Gastrocnemius medialis (tissue), 4 donors: ENCODE data around the gene DPAGT1. TPM values are rescaled to one million over a fixed set of nuclear protein-coding genes. Genes with fewer than 3 reads are reported as not detected.

ENCODE experiments used
- ATAC-seq, 2 donors: fragments of 150-250 bp; one replicate each; pipeline ENCODE4 v1.9.1; 2016
- DNase-seq, 2 donors: peaks; one replicate each; pipeline ENCODE4 v3.0.0-alpha.2; 2019
- H3K27ac ChIP-seq, 4 donors: fragments of 200-600 bp; sonication (generic); 1 replicate in 1 of 4; 2 replicates in 3 of 4; pipeline ENCODE4 v1.5.1; 2016 to 2018; ENCODE audit warnings: mild to moderate bottlenecking in 2 of 4, moderate library complexity in 1 of 4
- H3K27me3 ChIP-seq, 3 donors: fragments of 200-600 bp; sonication (generic) in 2 of 3; 1 replicate in 1 of 3; 2 replicates in 2 of 3; pipeline versions ENCODE4 v1.5.1 to v1.6.0; 2016 to 2019; ENCODE audit warnings: mild to moderate bottlenecking in 1 of 3, moderate library complexity in 1 of 3
- H3K36me3 ChIP-seq, 2 donors: fragments of 200-600 bp; sonication (generic) in 1 of 2; one replicate each; pipeline ENCODE4 v1.5.1; 2017 to 2018
- H3K4me1 ChIP-seq, 2 donors: fragments of 200-600 bp; sonication (generic) in 1 of 2; one replicate each; pipeline ENCODE4 v1.5.1; 2016 to 2017; ENCODE audit warnings: mild to moderate bottlenecking in 2 of 2
- H3K4me3 ChIP-seq, 4 donors: fragments of 200-600 bp; sonication (generic) in 3 of 4; 1 replicate in 1 of 4; 2 replicates in 3 of 4; pipeline ENCODE4 v1.5.1; 2016 to 2019; ENCODE audit warnings: mild to moderate bottlenecking in 2 of 4
- H3K9me3 ChIP-seq, 3 donors: fragments of 200-600 bp; sonication (generic) in 2 of 3; 1 replicate in 1 of 3; 2 replicates in 2 of 3; pipeline ENCODE4 v1.5.1; 2016 to 2019
- CTCF ChIP-seq, 5 experiments: fragments of 450-650 bp in 3 of 5; fragments of 200-600 bp in 2 of 5; sonication (generic) in 2 of 5; IDR thresholded peaks in 4 of 5; conservative IDR thresholded peaks in 1 of 5; 1 replicate in 4 of 5; 2 replicates in 1 of 5; pipeline ENCODE4 v1.5.1; 2016 to 2019; ENCODE audit warnings: antibody characterized with exemption in 5 of 5, mild to moderate bottlenecking in 3 of 5, moderate library complexity in 3 of 5
- POLR2A ChIP-seq, 2 donors: fragments of 450-650 bp; IDR thresholded peaks; one replicate each; pipeline ENCODE4 v1.6.1; 2017; ENCODE audit warnings: antibody characterized with exemption in 2 of 2, mild to moderate bottlenecking in 2 of 2, moderate library complexity in 2 of 2
- in situ Hi-C, 4 donors: fragments of 200-750 bp; cut with MboI; loops; one replicate each; pipeline versions ENCODE4 v1.15.0 to v1.8.0; 2017; ENCODE audit warnings: low sequenced_read_pairs in 4 of 4
- intact Hi-C: fragments of 100-400 bp; cut with DNase I; formaldehyde crosslinking; loops from one replicate; pipeline ENCODE4 v1.15.1; 2023; ENCODE audit warnings: low total_unique reads
- total RNA-seq, 4 donors: library from RNA; depleted of rRNA; stranded (reverse); fragments of >200 nt; gene quantifications; one replicate each; pipeline versions ENCODE4 v1.1.0 to v1.2.3, GENCODE V29; 2016

DPAGT1 gene
- total RNA-seq, 4 donors from 2014 or later, result 8.9 to 34.0 (median 15.1) TPM

DNA sequence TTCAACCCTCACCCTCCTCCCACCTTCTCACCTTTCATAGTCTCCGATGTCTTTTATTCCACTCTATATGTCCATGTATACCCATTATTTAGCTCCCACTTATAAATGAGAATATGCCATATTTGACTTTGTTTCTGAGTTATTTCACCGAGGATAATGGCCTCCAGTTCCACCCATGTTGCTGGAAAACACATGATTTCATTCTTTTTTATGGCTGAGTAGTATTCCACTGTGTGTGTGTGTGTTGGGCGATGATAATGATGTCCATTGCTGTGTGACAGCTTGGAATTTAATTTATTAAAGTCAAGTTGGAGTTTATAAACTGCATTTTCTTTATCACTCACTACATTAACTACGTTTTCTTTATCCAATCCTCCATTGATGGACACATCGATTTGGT lies 16.6 kb upstream of the DPAGT1 start:
- H3K27me3 ChIP-seq, result no peaks in the 10 kb centered on the region
- in situ Hi-C loops, result no loop called here
- peaks cover 0 to 33% of the 10 kb centered on the region in 2 donors for H3K36me3 ChIP-seq
- H3K27ac ChIP-seq, result no peak overlapping the region
- TF ChIP-seq CTCF (IDR thresholded peaks at IDR 0.05 in 4 of 5, conservative IDR thresholded peaks at IDR 0.05 in 1 of 5) (no peak), POLR2A (IDR thresholded peaks at IDR 0.05) (no peak)
- no peak overlapping the region for H3K4me3 ChIP-seq
- intact Hi-C loops, result no loop called here
- no peaks in the 10 kb centered on the region for H3K9me3 ChIP-seq
- peaks cover 16 to 20% of the 10 kb centered on the region in 2 donors for H3K4me1 ChIP-seq
- DNase-seq (no peak), ATAC-seq (no peak)

DNA sequence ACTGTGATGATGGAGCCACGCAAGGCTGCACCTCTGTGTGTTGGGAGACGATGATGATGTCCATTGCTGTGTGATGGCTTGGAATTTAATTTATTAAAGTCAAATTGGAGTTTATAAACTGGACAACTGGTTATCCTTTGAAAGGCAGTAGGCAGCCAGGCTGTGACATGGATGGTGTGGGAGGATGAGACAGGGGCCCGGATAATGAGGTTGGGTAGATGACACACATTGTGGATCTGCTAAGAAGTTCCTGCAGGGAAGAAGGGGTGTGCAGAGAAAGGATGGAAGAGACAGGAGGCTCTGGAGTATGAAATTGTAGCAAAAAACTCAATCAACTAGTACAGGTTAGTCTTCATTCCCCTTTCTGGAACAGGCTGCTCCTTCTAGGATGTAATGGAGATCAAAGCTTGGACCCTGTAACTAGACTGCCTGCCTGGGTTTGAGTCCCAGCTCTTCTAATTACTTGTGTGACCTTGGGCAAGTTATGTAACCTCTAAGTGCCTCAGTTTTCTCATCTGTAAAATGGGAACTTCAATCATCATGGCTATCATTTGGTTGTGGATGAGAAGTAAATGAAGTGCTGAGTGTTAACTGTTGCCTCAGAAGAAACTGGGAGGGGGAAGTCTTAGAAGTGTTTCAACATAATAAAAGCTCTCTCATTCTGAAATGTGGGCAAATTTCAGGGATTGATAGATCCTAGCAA lies 15.5 kb upstream of the DPAGT1 start:
- Histone ChIP-seq H3K4me1 (peaks cover 7 to 9% of the 10 kb centered on the region in 2 donors), H3K4me3 (no peak overlapping the region), H3K27ac (no peak overlapping the region), H3K9me3 (no peaks in the 10 kb centered on the region), H3K36me3 (peaks cover 0 to 44% of the 10 kb centered on the region in 2 donors), H3K27me3 (no peaks in the 10 kb centered on the region)
- ATAC-seq, result no peak
- DNase-seq, result no peak
- intact Hi-C loops, result no loop called here
- TF ChIP-seq POLR2A (IDR thresholded peaks at IDR 0.05), result no peak
- no peak for TF ChIP-seq CTCF (IDR thresholded peaks at IDR 0.05 in 4 of 5, conservative IDR thresholded peaks at IDR 0.05 in 1 of 5)
- in situ Hi-C loops, result no loop called here

DNA sequence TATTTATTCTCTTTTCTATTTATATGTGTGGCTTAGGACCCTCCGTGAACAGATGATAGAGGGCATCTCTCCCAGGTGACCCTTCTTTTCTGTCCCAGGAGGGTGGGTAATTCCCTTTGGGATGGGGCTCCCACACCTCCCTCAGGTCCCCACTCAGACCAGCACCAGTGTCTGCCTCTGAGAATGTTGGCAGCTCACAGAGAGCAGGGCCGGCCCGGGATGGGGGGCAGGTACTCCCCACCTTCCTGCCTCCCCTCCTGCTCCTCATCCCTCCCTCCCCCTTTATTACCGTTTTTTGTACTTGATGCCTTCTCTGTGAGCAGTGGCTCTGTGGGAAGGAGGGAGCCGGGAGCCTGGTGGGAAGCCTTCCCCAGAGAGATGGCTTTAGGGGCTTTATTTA lies 14.9 kb upstream of the DPAGT1 start:
- no peak overlapping the region for H3K4me3 ChIP-seq
- intact Hi-C loops (no loop called here), in situ Hi-C loops (no loop called here)
- H3K4me1 ChIP-seq, result peaks cover 4 to 6% of the 10 kb centered on the region in 2 donors
- no peak overlapping the region for H3K27ac ChIP-seq
- no peak for DNase-seq
- peaks cover 0 to 50% of the 10 kb centered on the region in 2 donors for H3K36me3 ChIP-seq
- ATAC-seq, result no peak
- H3K9me3 ChIP-seq, result no peaks in the 10 kb centered on the region
- no peak for TF ChIP-seq CTCF (IDR thresholded peaks at IDR 0.05 in 4 of 5, conservative IDR thresholded peaks at IDR 0.05 in 1 of 5)
- no peak for TF ChIP-seq POLR2A (IDR thresholded peaks at IDR 0.05)
- H3K27me3 ChIP-seq, result no peaks in the 10 kb centered on the region

- H3K27me3 ChIP-seq, result no peaks in the 10 kb centered on the region
- H3K4me3 ChIP-seq, result no peak overlapping the region
- in situ Hi-C loops, result no loop called here
- ATAC-seq (no peak), DNase-seq (no peak)
- H3K9me3 ChIP-seq, result no peaks in the 10 kb centered on the region
- no peak overlapping the region for H3K27ac ChIP-seq
- H3K4me1 ChIP-seq, result peaks cover 4 to 6% of the 10 kb centered on the region in 2 donors
- intact Hi-C loops, result no loop called here
- TF ChIP-seq POLR2A (IDR thresholded peaks at IDR 0.05) (no peak), CTCF (IDR thresholded peaks at IDR 0.05 in 4 of 5, conservative IDR thresholded peaks at IDR 0.05 in 1 of 5) (no peak)
- peaks cover 0 to 54% of the 10 kb centered on the region in 2 donors for H3K36me3 ChIP-seq
Measured at GRCh38 chr11:119116235-119116594, 14.6 kb upstream of the DPAGT1 start.
